Measurements from ENCODE around the gene ETFA. TPM values are rescaled to one million over a fixed set of nuclear protein-coding genes. Genes with fewer than 3 reads are reported as not detected.

Gene ETFA
- total RNA-seq, 1 donor from 2014 or later = 61.1 TPM

DNA sequence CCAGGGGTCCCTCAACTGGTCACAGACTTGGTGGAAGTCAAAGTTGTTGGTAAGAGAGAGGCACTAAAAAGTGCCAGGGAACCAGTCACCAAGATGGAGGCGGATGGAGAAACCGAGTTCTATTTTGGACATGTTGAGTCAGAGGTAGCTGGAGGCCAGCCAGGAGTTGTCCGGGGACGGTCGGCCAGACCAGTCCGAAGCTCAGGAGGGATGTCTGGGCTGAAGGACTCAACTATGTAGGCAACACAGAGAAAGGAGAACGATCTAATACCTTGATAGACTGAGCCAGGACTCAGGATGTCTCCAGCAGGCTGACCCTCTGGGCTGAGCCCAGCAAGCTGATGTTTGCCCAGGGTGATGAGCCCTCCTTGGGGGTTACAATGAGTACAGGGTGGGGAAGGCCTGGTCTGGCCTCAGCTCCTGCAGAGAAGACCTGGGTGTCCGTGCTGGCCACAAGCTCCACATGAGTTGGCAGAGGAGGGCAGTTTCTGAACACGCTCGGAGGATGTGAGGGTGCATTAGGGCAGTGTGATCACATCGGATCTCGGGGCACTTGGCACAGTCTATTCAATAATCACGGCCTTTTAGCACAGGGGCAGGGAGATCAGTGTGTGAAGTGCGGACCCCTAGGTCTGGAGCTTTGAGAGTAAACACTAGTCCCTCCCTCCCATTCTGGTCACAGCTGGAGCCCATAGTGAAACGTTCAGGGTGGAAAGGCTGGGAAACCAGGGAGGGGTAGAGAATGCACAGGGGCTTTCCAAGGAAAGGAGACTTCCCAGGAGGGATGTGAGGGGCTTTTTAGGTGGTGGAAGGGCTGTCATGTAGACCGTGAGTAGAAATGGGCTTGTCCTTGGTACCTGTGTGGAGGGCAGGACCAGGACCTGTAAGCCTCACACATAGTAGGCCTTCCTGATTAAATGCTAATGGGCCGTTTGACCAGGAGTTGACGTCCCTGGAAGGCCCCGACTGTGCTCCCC lies 111.9 kb downstream of the ETFA start:
- FAIRE-seq = no peak
- DNase-seq (ENCODE audit: low spot score in 2 of 2) = no peak

DNA sequence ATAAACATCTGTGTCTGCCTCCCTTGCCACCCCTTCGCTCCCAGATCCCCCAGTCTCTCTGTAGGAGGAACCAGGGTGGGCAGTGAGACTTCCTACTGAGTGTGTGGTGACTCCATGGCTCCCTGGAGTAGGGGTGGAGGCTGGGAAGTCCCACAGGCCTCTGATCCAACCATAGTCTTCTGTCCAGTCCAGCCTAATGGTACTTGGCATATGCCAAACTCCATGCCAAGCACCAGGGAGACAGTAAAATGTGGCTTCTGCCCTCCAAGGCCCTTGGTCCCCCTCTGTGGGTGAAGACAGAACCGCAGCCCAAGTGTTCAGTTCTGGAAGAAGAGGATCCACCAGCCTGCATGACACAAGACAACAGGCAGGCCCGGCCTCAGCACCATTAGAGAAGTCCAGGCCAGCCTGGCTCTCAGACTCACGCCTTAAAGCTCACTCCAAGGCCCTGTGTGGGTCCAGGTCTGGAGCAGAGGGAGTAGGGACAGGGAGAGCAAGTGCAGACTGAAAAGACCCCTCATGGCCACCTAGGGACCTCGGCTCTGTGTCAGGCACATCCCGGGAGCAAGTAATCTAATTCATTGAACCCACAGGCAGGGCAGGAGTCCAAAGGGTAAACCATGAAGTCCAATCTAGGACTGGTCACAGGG lies 112.7 kb downstream of the ETFA start:
- FAIRE-seq (no peak), DNase-seq (ENCODE audit: low spot score in 2 of 2) (no peak)

DNA sequence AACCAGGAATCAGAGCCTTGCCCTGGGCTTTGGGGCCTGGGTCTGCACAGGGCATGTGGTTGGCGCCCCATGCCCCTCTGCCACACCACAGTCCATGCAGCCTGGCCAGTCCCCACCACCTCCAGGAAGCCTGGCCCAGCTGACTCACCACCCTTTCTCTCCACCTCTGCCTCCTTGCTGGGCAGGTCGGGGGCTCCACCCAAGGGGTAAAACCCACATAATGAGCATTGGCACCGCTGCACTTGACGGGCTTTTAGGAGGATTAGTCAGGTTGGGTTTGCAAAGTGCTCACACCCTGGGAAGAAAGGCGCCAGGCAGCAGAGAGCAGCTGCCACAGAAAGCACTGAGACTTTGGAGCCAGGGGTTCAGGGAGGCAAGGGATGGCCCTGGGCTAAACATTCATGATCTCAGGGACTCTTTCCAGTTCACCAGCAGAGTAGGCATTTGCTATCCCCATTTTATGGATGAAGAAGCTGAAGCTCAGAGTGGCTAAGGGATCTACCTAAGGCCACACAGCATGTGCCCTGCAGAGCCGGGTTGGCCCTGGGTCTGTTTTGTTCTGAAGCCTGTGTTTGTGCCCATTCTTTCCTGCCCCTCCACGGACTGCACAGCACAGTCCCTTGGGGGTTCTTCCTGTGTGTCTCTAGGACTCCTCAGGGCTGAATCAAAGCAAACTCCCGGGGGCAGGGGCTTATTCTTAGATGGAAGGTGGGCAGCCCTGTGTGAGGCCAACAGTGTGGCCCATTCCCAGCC lies 113.4 kb downstream of the ETFA start:
- FAIRE-seq (no peak), DNase-seq (ENCODE audit: low spot score in 2 of 2) (no peak)

DNA sequence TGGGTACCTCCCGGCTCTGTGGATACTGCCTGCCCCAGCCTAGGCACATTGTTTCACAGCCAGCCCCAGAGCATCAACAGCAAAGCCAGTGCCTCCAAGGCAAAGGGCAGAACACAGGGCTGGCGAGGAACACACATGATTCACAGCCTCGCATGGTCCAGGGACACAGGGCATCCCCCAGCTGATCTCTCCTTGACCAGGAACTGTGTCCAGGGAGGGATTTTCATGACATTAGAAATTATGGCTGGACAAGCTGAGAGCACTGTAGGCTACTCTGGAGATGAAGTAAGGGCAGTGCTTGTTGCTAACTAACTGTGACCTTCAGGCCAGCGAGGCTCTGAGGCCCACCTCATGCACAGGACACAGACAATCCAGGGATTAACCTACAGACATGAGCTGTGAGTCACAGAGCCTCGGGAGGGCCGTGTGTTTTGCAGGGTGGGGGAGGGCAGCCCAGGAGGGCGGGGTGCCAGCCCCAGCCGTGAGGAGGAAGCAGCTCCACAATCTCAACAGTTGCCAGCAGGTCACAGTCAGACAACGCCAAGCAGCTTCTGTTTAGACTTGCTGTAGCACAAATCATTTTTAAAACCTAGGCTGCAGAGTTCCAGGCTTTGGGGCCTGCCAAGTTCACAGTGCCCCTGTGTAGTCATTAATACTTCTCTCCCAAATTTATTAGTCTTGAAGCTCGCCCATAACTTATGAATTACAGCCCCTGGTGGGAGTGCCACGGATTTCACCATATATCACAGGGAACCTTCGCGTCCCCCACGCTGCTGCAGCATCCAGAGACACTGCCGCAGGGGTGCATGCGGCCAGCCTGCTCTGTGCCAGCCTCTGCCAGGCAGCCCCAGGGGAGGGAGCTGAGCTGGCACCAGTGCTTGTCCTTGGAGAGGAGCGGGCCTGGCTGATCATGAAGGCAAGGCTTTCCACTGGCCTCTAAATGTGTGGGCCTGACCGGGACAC lies 114.7 kb downstream of the ETFA start:
- peak in 1 of 2 donors; percentile 72 for DNase-seq (ENCODE audit: low spot score in 2 of 2)
- no peak for FAIRE-seq

DNA sequence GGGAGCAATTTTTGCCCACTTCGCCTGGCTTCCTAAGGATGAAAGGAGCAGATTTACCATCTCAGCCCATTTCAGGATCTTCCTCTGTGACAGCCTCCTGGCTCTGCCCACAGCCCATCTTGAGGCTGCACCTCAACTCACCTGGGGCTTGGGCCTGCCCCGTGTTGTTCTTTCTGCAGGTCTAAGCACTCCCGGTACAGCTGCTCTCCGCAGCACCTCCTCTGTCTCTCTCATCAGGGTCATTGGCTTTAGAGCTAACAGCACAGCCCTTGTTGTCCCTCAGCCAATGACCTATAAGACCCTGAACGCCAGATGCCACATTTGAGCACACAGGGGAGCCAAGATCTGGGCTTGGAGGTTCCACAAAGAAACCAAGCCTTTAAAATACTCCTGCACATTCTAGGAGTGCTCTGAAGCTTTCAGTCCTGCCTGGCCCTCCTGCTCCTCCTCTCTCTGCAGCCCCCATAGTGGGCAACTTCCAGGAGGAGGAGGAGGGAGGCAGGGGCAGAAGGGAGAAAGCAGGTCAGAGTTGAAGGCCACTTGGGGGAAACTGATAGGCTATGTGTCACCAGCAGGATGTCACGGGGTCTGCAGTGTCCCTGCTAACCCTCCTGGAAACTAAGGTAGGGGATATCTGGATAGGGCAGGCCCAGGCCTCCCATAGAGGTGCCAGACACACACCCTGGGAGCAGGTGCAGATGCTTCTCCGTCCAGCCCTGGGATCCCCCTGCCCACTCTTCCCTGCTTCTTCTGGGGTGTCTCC lies 115.6 kb downstream of the ETFA start:
- FAIRE-seq (no peak), DNase-seq (ENCODE audit: low spot score in 2 of 2) (no peak)

DNA sequence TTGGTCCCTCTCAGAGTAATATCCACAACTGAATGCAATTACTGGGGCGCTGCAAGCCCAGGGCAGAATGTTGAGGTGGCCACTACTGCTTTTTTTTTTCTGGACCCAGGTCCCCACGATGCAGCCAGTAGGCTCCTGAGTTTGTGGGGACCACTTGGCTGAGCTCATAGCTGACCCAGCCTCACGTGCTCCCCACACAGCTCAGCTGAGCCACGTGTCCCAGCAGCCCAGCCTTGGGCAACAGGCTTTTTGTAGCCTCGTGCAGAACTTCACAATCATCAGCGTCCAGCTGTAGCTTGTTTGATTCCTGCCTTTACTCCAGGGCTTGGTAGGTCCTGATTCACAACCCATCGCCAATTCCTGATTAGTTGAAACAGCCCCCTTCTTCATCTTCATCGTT lies 117.3 kb downstream of the ETFA start:
- FAIRE-seq = no peak
- no peak for DNase-seq (ENCODE audit: low spot score in 2 of 2)

DNA sequence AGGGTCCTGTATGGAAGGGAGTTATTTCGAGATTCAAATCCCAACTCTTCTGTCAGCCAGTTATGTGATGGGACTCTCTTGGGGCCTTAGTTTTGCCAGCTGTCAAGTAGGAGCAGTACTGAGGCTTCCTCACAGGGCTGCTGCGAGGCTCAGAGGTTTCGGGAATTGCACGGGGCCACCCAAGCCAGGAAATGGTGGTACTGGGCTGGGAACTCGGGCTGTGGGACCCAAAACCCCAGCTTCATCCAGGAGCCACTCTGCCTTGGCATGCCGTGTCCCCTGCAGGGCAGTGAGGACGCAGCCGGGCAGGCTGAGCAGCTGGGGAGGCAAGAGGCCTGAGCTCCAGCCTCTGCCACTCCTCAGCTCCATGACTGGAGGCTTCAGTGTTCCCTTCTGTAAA lies 118.6 kb downstream of the ETFA start:
- FAIRE-seq (no peak), DNase-seq (ENCODE audit: low spot score in 2 of 2) (no peak)

DNA sequence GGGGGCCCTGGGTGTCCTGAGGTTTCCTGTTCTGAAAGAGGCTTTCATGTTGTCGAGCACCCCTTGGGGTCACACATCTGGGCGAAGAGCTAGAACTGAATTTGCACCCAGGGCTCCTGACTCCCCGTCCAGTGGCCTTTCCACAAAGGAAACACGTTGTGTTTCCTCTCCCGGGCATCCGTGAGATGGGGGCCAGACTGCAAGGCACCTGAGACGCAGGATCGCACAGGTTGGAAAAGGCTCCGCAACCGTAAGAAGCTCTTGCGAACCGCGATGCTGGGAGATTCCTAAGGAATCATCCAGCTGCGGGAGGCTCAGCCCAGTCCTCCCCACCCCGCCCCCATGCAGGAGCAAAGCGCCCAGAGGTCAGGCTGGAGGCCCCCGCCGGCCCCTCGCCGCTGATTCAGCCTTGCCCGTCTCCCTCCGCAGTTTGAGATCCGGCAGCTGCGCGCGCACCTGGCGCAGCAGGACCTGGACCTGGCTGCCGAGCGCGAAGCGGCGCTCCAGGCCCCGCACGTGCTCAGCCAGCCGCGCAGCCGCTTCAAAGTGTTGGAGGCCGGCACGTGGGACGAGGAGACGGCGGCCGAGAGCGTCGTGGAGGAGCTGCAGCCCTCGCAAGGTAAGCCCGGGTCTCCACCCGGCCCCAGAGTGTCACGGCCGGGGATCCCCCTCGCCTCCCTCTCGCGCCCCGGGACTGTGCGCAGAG lies 119.6 kb downstream of the ETFA start:
- no peak for DNase-seq (ENCODE audit: low spot score in 2 of 2)
- no peak for FAIRE-seq

DNA sequence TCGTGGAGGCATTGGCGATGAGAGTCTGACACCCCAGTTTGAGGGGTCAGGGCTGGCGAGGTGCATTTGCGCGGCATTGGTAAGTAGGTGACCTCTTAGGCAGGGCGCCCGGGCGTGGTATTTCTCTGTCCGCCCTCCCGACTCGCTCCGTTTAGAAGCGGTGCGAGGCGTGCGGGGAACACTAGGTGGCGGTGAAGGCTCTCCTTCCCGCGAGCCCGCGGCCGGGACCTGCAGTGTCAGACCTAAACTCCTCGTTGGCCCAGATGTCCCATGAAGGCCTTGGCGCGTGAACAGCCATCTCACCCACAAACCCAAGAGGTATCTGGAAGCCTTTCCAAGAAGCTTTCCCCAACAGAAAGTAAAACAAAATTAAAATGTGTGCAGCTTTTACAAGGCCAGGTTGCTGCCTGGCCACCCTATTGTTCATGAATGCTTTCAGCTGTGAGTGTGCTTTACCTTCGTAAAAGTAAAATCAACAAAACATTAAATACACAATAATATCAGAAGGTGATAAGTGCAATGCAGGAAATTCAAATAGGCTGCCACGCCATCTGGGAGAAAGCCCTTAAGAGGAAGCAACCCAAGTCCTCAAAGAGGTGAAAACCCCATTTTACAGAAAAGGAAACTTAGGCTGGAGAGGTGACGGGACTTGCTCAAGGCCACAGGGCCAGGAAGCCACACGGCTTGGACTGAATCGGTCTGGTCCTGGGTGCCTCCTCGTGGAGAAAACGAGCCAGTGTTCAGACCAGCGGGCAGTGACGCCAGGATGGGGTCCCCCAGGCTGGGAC lies 120.3 kb downstream of the ETFA start:
- FAIRE-seq (no peak), DNase-seq (ENCODE audit: low spot score in 2 of 2) (peak; percentile 80 to 93)

DNA sequence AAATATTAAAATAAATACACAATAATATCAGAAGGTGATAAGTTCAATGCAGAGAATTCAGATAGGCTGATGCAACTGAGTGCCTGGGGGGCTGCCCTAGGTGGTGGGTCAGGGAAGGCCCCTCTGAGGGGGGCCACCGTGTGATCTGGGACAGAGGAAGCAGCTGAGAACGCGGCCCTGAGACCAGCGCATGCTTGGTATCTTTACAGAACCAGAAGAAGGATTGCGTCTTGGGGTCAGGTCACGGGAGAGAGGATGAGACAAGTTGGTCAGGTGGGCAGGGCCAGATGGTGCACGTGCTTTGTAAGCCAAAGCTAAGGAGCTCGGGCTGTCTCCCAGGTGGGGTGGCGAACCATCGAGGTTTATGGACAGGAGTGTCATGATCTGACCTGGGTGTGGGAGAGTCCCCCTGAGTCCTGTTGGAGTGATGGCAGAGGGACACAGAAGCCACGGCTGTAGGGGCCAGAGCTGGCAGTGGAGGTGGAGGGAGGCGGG lies 121.2 kb downstream of the ETFA start:
- FAIRE-seq = no peak

DNA sequence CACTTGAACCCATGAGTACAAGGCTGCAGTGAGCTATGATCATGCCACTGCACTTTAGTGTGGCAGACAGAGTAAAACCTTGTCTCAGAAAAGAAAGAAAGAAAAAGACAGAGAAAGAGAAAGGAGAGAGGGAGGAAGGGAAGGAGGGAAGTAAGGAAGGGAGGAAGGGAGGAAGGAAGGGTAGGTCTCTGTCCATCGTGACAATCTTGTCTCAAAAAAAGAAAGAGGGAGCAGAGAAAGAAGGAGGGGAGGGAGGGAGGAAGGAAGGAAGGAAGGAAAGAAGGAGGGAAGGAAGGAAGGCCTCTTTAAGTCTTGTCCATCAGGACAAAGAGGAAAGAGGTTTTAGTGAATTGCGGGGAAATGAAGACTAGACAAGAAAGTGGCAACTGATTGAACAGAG lies 122.2 kb downstream of the ETFA start:
- FAIRE-seq = no peak
- DNase-seq (ENCODE audit: low spot score in 2 of 2) = no peak

More for the DNA sequence above, 121.2 kb downstream of the ETFA start:
- DNase-seq (ENCODE audit: low spot score in 2 of 2) = no peak

DNA sequence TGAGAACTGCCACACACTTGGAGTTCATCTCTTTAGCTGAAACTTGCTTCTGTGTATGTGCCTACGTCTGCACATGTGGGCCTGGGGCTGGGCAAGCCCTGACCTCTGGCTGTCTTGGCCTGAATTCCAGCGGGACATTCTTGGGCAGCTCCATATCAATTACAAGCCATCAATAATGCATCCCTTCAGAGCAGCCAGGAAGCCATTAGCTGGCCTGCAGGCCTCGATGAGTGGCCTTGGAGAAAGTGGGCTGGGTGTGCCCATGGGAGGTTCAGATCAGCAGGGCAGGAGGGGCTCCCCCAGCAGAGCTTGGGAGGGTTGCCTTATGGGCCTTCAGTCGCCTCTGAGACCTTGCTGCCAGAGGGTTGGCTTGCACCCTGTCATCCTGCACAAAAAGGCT lies 124.1 kb downstream of the ETFA start:
- DNase-seq (ENCODE audit: low spot score in 2 of 2) = no peak
- FAIRE-seq = no peak

DNA sequence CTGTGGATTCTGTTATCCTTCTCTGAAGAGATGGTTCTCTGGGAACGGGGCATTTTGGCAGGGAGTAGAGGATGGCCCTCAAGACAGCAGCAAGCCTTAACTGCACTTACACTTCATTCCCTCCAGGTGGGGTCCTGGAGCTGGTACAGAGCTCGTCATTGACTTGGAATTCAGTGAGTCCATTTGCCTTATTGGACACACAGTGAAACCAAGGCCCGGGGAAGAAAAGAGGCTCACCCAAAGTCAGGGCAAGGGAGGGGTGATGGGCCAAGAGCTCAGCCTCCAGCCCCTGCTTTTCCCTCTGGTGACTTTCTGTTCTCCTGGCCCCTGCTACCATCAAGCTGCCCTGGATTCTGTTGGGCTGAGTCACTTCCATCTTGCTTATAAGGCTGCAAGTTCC lies 125.6 kb downstream of the ETFA start:
- FAIRE-seq = no peak

DNA sequence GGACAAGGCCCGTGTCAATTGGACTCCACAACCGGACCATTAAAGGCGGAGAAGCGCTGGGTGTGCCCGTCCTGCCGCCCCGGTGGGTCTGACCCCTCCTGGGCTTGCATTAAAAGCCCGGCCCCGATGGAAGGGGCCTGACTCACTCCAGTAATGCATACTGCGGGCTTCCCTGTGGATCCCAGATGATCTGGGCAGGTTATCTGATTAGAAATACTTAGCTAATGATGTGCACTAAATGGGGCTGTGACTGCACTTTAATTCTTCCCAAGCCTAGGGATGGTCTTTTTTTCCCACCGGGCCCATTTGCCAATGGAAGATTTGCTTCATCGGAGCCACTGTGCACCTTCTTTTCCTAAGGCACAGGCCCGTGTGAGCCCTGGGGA lies 126.6 kb downstream of the ETFA start:
- FAIRE-seq = no peak
- no peak for DNase-seq (ENCODE audit: low spot score in 2 of 2)

More for the DNA sequence above, 125.6 kb downstream of the ETFA start:
- no peak for DNase-seq (ENCODE audit: low spot score in 2 of 2)

DNA sequence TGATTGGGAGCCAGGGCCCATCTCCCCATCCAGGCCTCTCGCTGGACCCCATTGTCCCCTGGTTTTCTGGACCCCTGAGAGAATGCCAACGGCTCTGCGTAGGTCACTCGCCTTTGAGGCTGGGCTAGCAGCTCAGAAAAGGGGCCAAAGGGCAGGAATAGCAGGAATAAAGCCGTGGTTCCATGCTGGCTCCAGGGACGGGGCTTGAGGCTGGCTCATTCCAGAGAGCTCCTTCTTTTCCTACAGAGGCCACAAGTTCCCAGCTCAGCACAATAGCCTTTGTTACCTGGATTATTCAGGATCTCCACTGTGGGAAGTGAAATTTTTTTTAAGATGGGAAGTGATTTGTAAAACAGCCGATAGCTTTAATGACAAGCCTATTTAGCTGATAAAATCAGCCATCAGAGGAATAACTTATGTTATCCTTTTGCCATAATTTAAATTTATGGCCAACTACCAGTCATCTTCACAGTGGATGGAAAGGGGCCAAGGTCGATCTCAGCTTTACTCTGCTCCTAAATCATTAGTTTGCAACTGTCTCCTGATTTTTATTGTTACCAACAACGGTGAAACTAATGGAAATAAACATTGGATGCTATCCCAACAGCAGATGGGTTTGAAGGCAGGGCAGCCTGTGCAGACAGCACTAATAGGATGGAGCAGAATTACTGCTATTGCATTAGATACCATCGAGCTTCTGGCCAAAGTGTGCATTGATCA lies 127.2 kb downstream of the ETFA start:
- FAIRE-seq (no peak), DNase-seq (ENCODE audit: low spot score in 2 of 2) (no peak)

DNA sequence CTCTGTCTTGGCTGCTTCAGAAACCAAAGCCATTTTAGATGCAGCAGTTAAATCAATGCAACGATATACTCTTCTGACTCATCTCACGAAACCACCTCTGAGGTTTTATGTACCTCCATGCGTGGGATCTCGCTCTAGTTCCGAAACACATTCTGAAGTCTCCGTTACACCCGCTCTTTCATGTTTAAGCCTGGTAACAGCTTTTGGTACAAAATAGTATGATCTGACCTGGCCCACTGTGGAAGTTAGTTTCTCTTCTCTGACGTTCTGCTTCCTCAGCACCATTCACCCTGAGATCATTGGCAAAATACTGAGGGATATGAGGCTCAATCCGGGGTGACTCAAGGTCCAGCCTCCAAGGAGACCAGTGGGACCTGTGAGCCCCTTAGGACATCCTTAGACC lies 129.6 kb downstream of the ETFA start:
- DNase-seq (ENCODE audit: low spot score in 2 of 2) (no peak), FAIRE-seq (no peak)

DNA sequence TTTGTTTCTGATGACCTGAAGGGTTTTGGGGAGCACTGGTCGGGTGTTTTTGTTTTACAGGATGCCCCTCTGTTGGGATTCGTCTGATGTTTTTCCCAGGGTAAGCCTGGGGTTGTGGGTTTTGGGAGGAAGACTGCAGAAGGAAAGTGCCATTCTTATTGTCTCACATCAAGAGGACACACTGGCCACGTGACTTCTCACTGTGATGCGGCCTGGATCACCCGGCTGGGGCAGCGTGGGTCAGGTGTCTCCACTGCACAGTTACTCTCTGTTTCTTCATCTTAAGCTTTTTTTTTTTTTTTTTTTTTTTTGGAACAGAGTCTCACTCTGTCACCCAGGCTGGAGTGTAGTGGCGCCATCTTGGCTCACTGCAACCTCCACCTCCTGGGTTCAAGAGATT lies 130.9 kb downstream of the ETFA start:
- no peak for FAIRE-seq
- DNase-seq (ENCODE audit: low spot score in 2 of 2) = no peak
